ENCODE measurements around the gene GOPC. TPM values are rescaled to one million over a fixed set of nuclear protein-coding genes. Genes with fewer than 3 reads are reported as not detected.

GOPC gene
- total RNA-seq, 1 donor from 2014 or later: 46.1 TPM

DNA sequence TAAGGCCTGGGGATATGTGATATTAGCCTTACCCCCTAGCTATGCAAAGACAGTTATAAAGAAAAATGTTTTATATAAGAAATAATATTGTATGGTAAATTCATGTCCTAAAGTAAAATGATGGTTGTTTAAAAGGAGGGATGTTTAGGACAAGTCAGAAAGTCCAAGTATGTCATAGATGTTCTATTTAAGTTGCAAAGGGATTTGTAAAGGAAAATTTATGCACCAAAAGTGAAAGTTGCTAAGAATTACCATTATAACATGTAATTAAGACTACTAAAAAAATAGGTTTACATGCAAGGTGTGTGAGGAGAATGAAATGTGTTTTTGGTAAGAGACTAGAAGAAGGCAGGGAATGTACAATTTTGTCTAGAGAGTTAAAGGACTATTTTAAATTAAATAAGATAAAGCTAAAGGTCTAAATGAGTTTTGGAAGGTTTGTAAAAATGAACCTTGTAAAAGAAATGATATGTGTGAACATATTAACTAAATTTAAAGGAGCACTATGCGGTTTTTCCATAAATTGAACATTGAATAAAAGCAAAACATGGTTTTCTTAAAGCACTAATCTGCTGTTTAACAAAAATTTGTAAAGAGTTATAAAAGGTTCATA lies 22.7 kb upstream of the GOPC start:
- H3K9me3 Mint-ChIP-seq: peaks cover 47% of the 10 kb centered on the region
- no peaks in the 10 kb centered on the region for H3K4me1 Mint-ChIP-seq
- H3K27ac Mint-ChIP-seq: no peak overlapping the region
- peaks cover 8% of the 10 kb centered on the region for H3K36me3 Mint-ChIP-seq
- no peak overlapping the region for H3K4me3 Mint-ChIP-seq
- no peak for DNase-seq (ENCODE audit: low spot score in 2 of 2, unreplicated experiment in 2 of 2)
- TF ChIP-seq, protein P1, sequence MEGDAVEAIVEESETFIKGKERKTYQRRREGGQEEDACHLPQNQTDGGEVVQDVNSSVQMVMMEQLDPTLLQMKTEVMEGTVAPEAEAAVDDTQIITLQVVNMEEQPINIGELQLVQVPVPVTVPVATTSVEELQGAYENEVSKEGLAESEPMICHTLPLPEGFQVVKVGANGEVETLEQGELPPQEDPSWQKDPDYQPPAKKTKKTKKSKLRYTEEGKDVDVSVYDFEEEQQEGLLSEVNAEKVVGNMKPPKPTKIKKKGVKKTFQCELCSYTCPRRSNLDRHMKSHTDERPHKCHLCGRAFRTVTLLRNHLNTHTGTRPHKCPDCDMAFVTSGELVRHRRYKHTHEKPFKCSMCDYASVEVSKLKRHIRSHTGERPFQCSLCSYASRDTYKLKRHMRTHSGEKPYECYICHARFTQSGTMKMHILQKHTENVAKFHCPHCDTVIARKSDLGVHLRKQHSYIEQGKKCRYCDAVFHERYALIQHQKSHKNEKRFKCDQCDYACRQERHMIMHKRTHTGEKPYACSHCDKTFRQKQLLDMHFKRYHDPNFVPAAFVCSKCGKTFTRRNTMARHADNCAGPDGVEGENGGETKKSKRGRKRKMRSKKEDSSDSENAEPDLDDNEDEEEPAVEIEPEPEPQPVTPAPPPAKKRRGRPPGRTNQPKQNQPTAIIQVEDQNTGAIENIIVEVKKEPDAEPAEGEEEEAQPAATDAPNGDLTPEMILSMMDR (IDR thresholded peaks at IDR 0.05; ENCODE audit: unreplicated experiment): no peak
- H3K27me3 Mint-ChIP-seq (ENCODE audit: low read depth): no peaks in the 10 kb centered on the region

DNA sequence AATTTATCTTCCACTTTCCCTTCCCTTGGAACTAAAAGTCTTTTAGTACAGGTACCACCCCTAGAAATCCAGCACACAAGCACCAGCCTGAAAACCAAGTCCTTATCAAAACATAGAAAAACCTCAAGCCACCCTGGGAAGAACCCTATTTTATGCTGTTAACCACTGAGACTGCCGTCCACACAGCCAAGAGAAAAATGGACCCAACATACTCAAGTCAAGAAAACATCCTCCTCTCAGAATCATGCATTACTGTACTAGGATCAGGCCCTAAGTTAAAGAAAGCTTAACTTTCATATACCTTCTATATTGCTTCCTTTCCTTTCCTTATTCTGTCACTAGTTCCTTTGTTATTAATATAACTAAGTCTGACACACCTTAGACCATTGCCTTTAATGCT lies 16.9 kb upstream of the GOPC start:
- H3K27me3 Mint-ChIP-seq (ENCODE audit: low read depth): no peaks in the 10 kb centered on the region
- no peak overlapping the region for H3K4me3 Mint-ChIP-seq
- peaks cover 2% of the 10 kb centered on the region for H3K36me3 Mint-ChIP-seq
- H3K9me3 Mint-ChIP-seq: peaks cover 29% of the 10 kb centered on the region
- peaks cover 9% of the 10 kb centered on the region for H3K4me1 Mint-ChIP-seq
- TF ChIP-seq, protein P1 (IDR thresholded peaks at IDR 0.05; ENCODE audit: unreplicated experiment): no peak
- H3K27ac Mint-ChIP-seq: no peak overlapping the region
- DNase-seq (ENCODE audit: low spot score in 2 of 2, unreplicated experiment in 2 of 2): no peak

DNA sequence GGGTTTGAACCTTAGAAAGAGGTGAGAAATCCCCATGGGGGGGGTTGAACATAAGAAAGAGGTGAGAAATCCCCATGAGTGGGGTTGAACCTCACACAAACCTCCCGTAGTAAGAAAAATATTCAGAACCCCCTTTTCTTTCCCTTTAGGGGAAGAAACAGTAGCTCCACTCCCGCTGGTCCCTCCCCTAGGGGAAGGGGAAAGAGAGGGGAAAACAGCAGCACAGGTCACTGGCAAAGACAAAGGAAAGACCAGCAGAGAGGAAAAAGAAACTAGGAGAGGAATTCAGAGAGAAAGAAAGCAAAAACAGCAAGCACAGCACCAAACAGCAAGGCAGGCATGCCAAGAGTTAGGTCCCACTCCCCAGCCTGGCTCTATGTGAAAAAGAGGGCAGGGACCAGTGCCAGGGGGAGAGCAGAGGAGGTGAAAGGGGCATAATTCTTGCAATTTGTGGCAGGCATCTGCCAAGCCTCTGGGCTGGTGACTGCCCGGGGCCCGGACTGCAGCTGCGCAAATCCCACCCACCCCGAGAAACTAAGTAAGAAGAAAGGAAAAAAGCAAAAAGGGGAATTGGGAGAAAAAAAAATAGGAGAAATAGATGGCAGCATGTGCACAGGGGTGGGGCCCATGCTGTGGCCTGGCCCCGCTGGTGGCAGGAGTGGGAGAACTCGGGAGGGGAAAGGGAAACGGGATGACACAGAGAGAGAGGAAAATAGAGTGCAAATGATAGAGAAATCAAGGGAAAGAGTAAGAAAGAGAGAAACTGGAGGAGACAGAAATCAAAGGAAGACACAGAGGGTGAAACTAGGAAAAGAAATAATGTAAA lies 15.1 kb upstream of the GOPC start:
- H3K27ac Mint-ChIP-seq: peak overlapping the region; percentile 23

DNA sequence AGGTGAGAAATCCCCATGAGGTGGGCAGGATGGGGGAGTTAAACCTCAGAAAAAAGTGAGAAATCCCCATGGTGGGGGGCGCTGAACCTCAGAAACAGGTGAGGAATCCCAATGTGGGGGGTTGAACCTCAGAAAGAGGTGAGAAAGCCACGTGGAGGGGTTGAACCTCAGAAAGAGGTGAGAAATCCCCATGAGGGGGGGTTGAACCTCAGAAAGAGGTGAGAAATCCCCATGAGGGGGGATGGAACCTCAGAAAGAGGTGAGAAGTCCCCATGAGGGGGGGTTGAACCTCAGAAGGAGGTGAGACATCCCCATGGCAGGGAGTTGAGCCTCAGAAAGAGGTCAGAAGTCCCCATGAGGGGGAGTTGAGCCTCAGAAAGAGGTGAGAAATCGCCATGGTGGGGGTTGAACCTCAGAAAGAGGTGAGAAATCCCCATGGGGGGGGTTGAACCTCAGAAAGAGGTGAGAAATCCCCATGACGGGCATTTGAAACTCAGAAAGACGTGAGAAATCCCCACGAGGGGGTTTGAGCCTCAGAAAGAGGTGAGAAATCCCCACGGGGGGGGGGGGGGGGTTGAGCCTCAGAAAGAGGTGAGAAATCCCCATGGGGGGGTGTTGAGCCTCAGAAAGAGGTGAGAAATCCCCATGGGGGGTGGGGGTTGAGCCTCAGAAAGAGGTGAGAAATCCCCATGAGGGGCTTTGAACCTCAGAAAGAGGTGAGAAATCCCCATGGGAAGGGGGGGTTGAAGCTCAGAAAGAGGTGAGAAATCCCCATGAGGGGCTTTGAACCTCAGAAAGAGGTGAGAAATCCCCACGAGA lies 14.3 kb upstream of the GOPC start:
- peak overlapping the region; percentile 54 for H3K4me3 Mint-ChIP-seq

More for the DNA sequence above, 15.1 kb upstream of the GOPC start:
- peaks cover 14% of the 10 kb centered on the region for H3K9me3 Mint-ChIP-seq
- no peaks in the 10 kb centered on the region for H3K27me3 Mint-ChIP-seq (ENCODE audit: low read depth)
- H3K4me3 Mint-ChIP-seq: no peak overlapping the region
- TF ChIP-seq, protein P1 (IDR thresholded peaks at IDR 0.05; ENCODE audit: unreplicated experiment): no peak
- H3K36me3 Mint-ChIP-seq: no peaks in the 10 kb centered on the region
- peaks cover 23% of the 10 kb centered on the region for H3K4me1 Mint-ChIP-seq
- no peak for DNase-seq (ENCODE audit: low spot score in 2 of 2, unreplicated experiment in 2 of 2)

DNA sequence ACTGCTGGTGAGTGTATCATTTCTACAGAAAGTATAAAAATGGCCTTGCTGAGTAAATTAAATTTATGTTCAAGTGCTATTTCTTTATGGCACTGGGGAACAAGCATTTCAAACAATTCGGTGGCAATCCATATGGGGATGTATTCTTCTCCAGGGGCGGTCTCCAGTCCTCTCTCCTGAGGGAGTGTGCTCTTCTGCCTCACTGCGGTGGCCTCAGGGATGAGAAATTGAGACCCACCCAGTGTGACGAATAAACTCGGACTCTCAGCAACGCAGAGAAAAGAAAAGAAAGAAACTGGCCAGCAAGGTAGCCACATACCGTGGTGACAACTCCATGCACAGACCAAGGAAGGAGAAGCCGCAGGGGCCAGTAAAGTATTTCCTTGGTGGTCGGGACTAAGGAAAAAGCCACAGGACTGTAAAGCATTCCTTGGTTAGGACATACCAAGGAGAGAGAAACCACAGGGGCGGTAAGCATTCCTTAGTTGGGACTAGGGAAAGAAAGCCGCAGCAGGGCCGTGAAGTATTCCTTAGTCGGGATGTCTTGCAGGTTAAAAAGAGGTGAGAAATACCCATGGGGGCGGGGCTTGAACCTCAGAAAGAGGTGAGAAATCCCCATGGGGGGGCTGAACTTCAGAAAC lies 13.6 kb upstream of the GOPC start:
- H3K4me3 Mint-ChIP-seq: peak overlapping the region; percentile 54
- no peaks in the 10 kb centered on the region for H3K27me3 Mint-ChIP-seq (ENCODE audit: low read depth)
- peaks cover 23% of the 10 kb centered on the region for H3K4me1 Mint-ChIP-seq
- TF ChIP-seq, protein P1 (IDR thresholded peaks at IDR 0.05; ENCODE audit: unreplicated experiment): no peak
- no peaks in the 10 kb centered on the region for H3K36me3 Mint-ChIP-seq
- no peak for DNase-seq (ENCODE audit: low spot score in 2 of 2, unreplicated experiment in 2 of 2)
- H3K9me3 Mint-ChIP-seq: peaks cover 3% of the 10 kb centered on the region
- H3K27ac Mint-ChIP-seq: peak overlapping the region; percentile 49

More for the DNA sequence above, 14.3 kb upstream of the GOPC start:
- DNase-seq (ENCODE audit: low spot score in 2 of 2, unreplicated experiment in 2 of 2): no peak
- Mint-ChIP-seq H3K27ac (peak overlapping the region; percentile 49), H3K9me3 (peaks cover 10% of the 10 kb centered on the region), H3K4me1 (peaks cover 23% of the 10 kb centered on the region), H3K36me3 (no peaks in the 10 kb centered on the region), H3K27me3 (ENCODE audit: low read depth) (no peaks in the 10 kb centered on the region)
- TF ChIP-seq, protein P1 (IDR thresholded peaks at IDR 0.05; ENCODE audit: unreplicated experiment): no peak
